Nephron progenitor cell (in vitro differentiated cells): Measurements from ENCODE around the gene HAUS3.

ENCODE experiments used
- DNase-seq: peaks from one replicate; pipeline ENCODE4 v3.0.0; 2021
- H3K27ac Mint-ChIP-seq: 2 replicates; pipeline ENCODE4 v1.8.0; 2021; ENCODE audit warnings: mild to moderate bottlenecking, moderate library complexity, mixed read lengths
- H3K27me3 Mint-ChIP-seq: 2 replicates; pipeline ENCODE4 v1.8.0; 2021; ENCODE audit warnings: mild to moderate bottlenecking, low read depth, mixed read lengths; ENCODE audit not compliant: poor library complexity
- H3K36me3 Mint-ChIP-seq: 2 replicates; pipeline ENCODE4 v1.8.0; 2021; ENCODE audit warnings: low read depth, mixed read lengths
- H3K4me1 Mint-ChIP-seq: 2 replicates; pipeline ENCODE4 v1.8.0; 2021; ENCODE audit warnings: mixed read lengths
- H3K4me3 Mint-ChIP-seq: 2 replicates; pipeline ENCODE4 v1.8.0; 2021; ENCODE audit warnings: mild to moderate bottlenecking, moderate library complexity, mixed read lengths
- H3K9me3 Mint-ChIP-seq: 2 replicates; pipeline ENCODE4 v1.8.0; 2021; ENCODE audit warnings: mild to moderate bottlenecking, moderate library complexity, mixed read lengths
- TF ChIP-seq, protein P1 (sequence below): fragments of 200-600 bp; sonication (generic); IDR thresholded peaks from 2 replicates; pipeline ENCODE4 v1.5.0; 2021; ENCODE audit warnings: antibody characterized with exemption

The HAUS3 gene

DNA sequence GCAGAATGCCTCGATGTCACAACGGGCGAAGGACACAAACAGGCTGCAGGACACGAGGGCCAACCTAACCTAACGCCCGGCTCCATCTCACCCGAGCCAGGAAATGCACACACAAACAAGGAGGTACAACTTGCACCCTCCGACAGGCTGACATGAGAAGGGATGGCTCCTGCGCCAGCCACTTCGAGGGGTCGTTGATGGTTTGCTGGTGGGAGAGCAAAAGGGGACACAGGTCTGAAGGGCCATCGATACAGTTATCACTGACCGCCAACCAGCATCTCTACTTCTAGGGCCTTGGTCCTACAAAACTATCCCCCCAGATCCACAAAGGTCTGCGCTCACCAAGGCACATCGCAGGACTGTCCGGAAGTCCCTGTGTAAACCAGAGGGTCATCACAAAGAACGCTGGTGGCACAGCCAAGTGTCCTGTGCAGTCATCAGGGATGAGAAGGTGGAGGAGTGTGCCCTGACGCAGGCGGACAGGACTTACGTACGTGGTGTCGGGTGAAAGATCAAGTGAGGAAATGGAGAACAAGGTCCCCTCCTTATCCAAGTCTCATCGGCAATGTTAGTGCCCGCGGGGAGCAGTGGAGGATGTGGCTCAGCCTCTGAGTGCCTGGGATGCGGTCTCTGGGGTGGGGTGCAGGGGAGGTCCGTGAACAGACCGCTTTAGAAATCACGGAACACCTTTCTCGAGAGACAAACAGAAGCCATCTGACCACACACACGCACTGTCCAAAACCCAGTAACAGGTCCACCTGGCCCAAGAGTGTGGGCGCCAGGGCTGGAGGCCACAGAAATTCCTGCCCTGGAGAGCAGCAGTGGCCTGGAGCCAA, 13.0 kb upstream of the HAUS3 start:
- no peak for DNase-seq
- peaks cover 34% of the 10 kb centered on the region for H3K4me1 Mint-ChIP-seq

DNA sequence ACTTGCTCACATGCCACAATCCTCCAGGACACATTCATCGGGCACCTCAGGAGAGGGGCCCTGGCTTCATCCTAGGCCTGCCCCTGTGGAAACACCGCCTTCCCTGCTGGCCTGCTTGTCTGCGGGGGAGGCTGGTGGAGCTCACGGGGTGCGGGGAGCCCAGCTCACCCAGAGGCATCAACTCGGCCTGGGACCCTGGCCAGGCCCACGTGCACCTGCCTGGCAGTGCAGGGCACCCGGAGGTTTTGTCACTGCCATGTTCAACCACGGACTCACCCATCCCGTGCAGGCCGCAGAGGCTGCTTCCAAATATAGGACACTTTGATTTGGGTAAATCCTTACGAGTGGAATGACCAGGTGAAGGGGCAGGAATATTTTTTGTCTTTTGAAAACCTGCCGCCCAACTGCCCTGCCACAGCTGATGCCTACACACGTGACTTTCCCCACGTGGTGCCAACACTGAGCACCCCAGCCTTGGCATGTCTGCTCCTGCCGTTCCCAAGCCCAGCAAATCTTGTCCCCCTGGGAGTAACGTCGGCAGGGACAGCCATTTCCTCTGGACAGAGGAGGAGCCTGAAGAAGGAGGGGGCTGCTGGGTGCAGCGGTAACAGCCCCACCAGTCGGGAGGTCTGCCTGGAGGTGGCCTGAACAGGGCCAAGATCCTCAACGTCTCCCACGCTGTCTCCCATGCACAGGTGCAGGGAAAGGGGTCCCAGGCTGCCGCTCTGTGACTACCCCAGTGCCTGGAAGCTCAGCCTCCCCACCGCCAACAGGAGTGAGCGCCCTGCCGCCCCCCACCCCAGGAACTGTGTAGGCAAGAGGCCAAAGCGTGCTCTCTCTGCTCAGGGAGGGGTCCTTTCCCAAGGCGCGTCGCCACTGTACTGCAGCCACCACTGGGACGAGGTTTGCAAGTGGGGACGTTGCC, 11.5 kb upstream of the HAUS3 start:
- peak overlapping the region; percentile 42 for H3K4me3 Mint-ChIP-seq
- DNase-seq, result no peak
- H3K27ac Mint-ChIP-seq, result peak overlapping the region; percentile 42
- H3K9me3 Mint-ChIP-seq, result no peaks in the 10 kb centered on the region
- peaks cover 34% of the 10 kb centered on the region for H3K4me1 Mint-ChIP-seq
- peaks cover 17% of the 10 kb centered on the region for H3K36me3 Mint-ChIP-seq
- TF ChIP-seq, protein P1, sequence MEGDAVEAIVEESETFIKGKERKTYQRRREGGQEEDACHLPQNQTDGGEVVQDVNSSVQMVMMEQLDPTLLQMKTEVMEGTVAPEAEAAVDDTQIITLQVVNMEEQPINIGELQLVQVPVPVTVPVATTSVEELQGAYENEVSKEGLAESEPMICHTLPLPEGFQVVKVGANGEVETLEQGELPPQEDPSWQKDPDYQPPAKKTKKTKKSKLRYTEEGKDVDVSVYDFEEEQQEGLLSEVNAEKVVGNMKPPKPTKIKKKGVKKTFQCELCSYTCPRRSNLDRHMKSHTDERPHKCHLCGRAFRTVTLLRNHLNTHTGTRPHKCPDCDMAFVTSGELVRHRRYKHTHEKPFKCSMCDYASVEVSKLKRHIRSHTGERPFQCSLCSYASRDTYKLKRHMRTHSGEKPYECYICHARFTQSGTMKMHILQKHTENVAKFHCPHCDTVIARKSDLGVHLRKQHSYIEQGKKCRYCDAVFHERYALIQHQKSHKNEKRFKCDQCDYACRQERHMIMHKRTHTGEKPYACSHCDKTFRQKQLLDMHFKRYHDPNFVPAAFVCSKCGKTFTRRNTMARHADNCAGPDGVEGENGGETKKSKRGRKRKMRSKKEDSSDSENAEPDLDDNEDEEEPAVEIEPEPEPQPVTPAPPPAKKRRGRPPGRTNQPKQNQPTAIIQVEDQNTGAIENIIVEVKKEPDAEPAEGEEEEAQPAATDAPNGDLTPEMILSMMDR, result no peak
- H3K27me3 Mint-ChIP-seq, result no peaks in the 10 kb centered on the region

More for the DNA sequence above, 13.0 kb upstream of the HAUS3 start:
- Mint-ChIP-seq H3K27me3 (no peaks in the 10 kb centered on the region), H3K27ac (peak overlapping the region; percentile 71), H3K9me3 (no peaks in the 10 kb centered on the region), H3K36me3 (peaks cover 17% of the 10 kb centered on the region), H3K4me3 (no peak overlapping the region)
- TF ChIP-seq, protein P1, result no peak

DNA sequence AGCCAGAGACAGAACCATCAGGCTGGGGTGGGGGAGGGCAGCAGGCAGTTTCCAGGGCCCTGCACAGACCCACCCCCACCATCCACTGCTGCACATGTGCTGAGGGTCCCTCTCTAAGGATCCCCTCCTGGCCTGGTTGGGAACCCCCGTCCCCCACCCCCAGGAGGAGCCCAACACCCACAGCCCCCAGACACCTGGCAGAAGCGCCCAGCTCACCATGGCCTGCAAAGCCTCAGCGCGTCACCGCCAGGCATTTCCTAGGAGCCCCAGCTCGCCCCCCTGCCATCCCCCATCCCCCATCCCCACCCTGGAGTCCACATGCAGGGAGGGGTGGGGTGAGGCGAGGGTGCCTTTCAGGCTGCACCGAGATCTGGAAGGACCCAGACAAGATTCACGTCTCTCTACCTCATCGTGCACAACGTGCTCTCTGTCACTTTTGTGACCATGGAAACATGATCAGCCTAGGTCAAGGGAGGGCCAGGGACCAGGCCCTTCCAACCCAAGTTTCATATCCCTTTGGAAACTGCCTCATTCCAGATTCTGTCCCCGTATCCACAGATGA, 10.7 kb upstream of the HAUS3 start:
- Mint-ChIP-seq H3K27ac (peak overlapping the region; percentile 42), H3K36me3 (peaks cover 17% of the 10 kb centered on the region), H3K9me3 (no peaks in the 10 kb centered on the region), H3K27me3 (no peaks in the 10 kb centered on the region), H3K4me1 (peaks cover 32% of the 10 kb centered on the region), H3K4me3 (peak overlapping the region; percentile 42)
- no peak for DNase-seq
- TF ChIP-seq, protein P1, result no peak

DNA sequence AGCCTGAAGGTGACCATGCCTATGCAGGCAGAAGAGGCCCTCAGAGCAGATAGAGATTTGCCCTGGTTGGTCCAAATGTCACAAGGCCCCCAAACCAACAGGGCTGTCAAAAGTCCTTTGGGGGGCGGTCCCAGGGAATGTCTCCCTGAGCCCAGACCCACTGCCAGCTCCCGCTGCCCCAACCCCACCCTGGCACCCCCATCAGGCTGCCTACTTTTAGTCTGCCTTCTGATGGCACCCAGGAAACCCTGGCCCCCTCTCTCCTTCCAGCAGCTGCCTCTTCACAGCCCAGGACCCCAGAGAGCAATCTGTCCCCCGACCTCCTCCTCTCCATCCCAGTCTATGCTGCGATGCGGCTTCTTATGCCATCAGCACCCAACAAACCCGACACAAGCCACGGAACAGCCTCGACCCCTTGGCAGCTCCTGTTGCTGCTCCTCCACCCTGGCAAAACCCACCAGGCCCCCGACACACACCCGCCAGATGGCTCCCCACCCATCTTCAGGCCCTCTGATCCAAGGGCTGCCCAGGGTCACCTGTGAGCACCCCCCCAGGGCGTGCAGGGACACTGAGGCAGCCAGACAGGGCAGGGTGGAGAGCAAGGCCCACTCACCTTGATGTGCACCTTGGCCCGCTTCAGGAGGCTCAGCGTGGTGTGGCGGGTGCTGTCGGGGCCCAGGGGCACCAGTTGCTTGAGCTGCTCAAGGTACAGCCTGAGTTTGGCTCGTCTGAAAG, 10.0 kb upstream of the HAUS3 start:
- H3K4me3 Mint-ChIP-seq, result no peak overlapping the region
- H3K9me3 Mint-ChIP-seq, result no peaks in the 10 kb centered on the region
- H3K36me3 Mint-ChIP-seq, result peaks cover 17% of the 10 kb centered on the region
- H3K27ac Mint-ChIP-seq, result no peak overlapping the region
- TF ChIP-seq, protein P1, result no peak
- H3K27me3 Mint-ChIP-seq, result no peaks in the 10 kb centered on the region
- DNase-seq, result no peak
- H3K4me1 Mint-ChIP-seq, result peaks cover 27% of the 10 kb centered on the region

DNA sequence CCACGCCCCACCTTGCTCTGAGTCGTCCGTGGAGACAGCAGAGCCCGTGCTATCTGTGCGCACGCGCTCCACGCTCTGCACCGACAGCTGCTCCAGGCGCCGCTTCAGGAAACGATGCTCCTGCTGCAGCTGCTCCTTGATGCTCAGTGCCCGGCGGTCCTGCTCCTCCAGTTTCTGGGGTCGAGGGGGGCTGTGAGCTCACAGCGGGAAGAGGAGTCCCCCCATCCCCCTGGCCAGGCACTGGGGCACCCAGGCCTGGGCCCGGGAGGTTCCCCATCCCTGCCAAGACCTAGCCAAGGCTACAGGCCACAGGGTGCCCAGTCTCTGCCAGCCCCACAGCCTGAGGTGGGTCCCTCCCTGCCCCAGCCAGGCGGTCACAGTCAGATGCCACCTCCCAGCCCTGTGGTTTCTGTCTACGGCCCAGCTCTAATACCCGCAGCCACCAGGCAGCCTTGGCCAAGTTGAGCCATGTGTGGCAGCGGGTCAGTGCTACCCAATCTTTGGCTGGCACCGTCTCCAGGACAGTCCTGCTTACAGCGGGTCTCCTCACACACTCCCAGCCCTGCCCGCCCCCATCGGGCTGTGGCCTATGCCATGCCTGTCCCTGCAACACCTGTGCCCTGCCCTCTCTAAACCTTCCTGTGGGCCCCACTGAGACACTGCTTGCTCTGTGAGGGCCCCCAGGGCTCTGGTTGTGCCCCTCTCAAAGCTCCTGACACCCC, 9.3 kb upstream of the HAUS3 start:
- TF ChIP-seq, protein P1, result no peak
- Mint-ChIP-seq H3K27ac (no peak overlapping the region), H3K4me1 (peaks cover 28% of the 10 kb centered on the region), H3K36me3 (peaks cover 17% of the 10 kb centered on the region), H3K4me3 (no peak overlapping the region), H3K9me3 (no peaks in the 10 kb centered on the region), H3K27me3 (no peaks in the 10 kb centered on the region)
- DNase-seq, result peak; percentile 1
